Uterus (tissue), 4 donors: ENCODE results near the gene RMND5B. TPM values are rescaled to one million over a fixed set of nuclear protein-coding genes. Genes with fewer than 3 reads are reported as not detected.
A peak's percentile ranks its signal among the peaks of the same experiment; 100 is the strongest.

Experiments
- DNase-seq, 2 donors: peaks; one replicate each; pipeline ENCODE4 v3.0.0-alpha.2; 2019 to 2020
- H3K27ac ChIP-seq, 2 donors: fragments of 200-600 bp; sonication (generic); 1 replicate in 1 of 2; 2 replicates in 1 of 2; pipeline ENCODE4 v1.5.1; 2016 to 2018
- H3K27me3 ChIP-seq, 2 donors: fragments of 200-600 bp; sonication (generic); one replicate each; pipeline ENCODE4 v1.5.1; 2018 to 2019; ENCODE audit warnings: control low read depth in 1 of 2
- H3K36me3 ChIP-seq, 2 donors: fragments of 200-600 bp; sonication (generic); one replicate each; pipeline ENCODE4 v1.5.1; 2019; ENCODE audit warnings: control low read depth in 1 of 2
- H3K4me1 ChIP-seq, 2 donors: fragments of 200-600 bp; sonication (generic); one replicate each; pipeline ENCODE4 v1.5.1; 2018 to 2019; ENCODE audit warnings: control low read depth in 1 of 2
- H3K4me3 ChIP-seq, 2 donors: fragments of 200-600 bp; sonication (generic); 1 replicate in 1 of 2; 2 replicates in 1 of 2; pipeline ENCODE4 v1.5.1; 2018 to 2019; ENCODE audit warnings: mild to moderate bottlenecking in 1 of 2
- H3K9me3 ChIP-seq, 2 donors: fragments of 200-600 bp; sonication (generic); one replicate each; pipeline ENCODE4 v1.5.1; 2019; ENCODE audit warnings: control low read depth in 1 of 2
- CTCF ChIP-seq, 4 experiments: fragments of 200-600 bp in 2 of 4; fragments of 450-650 bp in 2 of 4; sonication (generic) in 2 of 4; IDR thresholded peaks; one replicate each; pipeline ENCODE4 v1.5.1; 2016 to 2019; ENCODE audit warnings: antibody characterized with exemption in 4 of 4, mild to moderate bottlenecking in 2 of 4, moderate library complexity in 1 of 4
- POLR2A ChIP-seq, 2 donors: fragments of 450-650 bp; IDR thresholded peaks; one replicate each; pipeline ENCODE4 v1.6.1; 2016; ENCODE audit warnings: antibody characterized with exemption in 2 of 2, mild to moderate bottlenecking in 1 of 2, moderate library complexity in 1 of 2
- intact Hi-C: fragments of 100-400 bp; cut with DNase I; formaldehyde crosslinking; loops from one replicate; pipeline ENCODE4 v1.15.1; 2023; ENCODE audit warnings: low total_unique reads
- total RNA-seq, 4 donors: library from RNA; depleted of rRNA in 3 of 4; stranded (reverse); fragments of >200 nt in 3 of 4; gene quantifications; one replicate each; pipeline versions ENCODE4 v1.1.0 to v1.2.4, GENCODE V29; 2014 to 2023
- donor health status: DM: yes; HTN: yes; CAD: no.

RMND5B gene
- total RNA-seq, 4 donors from 2014 or later: 29.7 to 52.3 (median 39.9) TPM

- Histone ChIP-seq H3K4me3 (peak overlapping the region; percentile 55 to 79), H3K27me3 (no peaks in the 10 kb centered on the region), H3K27ac (peak overlapping the region; percentile 74 to 96), H3K9me3 (no peaks in the 10 kb centered on the region), H3K36me3 (no peaks in the 10 kb centered on the region), H3K4me1 (peaks cover 0 to 8% of the 10 kb centered on the region in 2 donors)
- TF ChIP-seq CTCF (IDR thresholded peaks at IDR 0.05): no peak
- TF ChIP-seq POLR2A (IDR thresholded peaks at IDR 0.05): no peak
- intact Hi-C loops: no loop called here
- no peak for DNase-seq
Measured at GRCh38 chr5:178131446-178131996, 707 bp downstream of the RMND5B start.

- DNase-seq: no peak
- Histone ChIP-seq H3K4me3 (no peak overlapping the region), H3K36me3 (no peaks in the 10 kb centered on the region), H3K27me3 (no peaks in the 10 kb centered on the region), H3K4me1 (peaks cover 0 to 4% of the 10 kb centered on the region in 2 donors), H3K27ac (no peak overlapping the region), H3K9me3 (no peaks in the 10 kb centered on the region)
- TF ChIP-seq CTCF (IDR thresholded peaks at IDR 0.05) (no peak), POLR2A (IDR thresholded peaks at IDR 0.05) (no peak)
- intact Hi-C loops: no loop called here
Measured at GRCh38 chr5:178136990-178137389, 6.2 kb downstream of the RMND5B start.

GRCh38 chr5:178137991-178138390 is 7.2 kb downstream of the RMND5B start:
- Histone ChIP-seq H3K9me3 (no peaks in the 10 kb centered on the region), H3K4me3 (no peak overlapping the region), H3K27ac (no peak overlapping the region), H3K27me3 (no peaks in the 10 kb centered on the region), H3K4me1 (no peaks in the 10 kb centered on the region), H3K36me3 (no peaks in the 10 kb centered on the region)
- no peak for DNase-seq
- intact Hi-C loops: no loop called here
- no peak for TF ChIP-seq CTCF (IDR thresholded peaks at IDR 0.05)
- TF ChIP-seq POLR2A (IDR thresholded peaks at IDR 0.05): no peak

GRCh38 chr5:178141550-178141949 is 10.7 kb downstream of the RMND5B start:
- H3K4me3 ChIP-seq: no peak overlapping the region
- H3K36me3 ChIP-seq: no peaks in the 10 kb centered on the region
- no peaks in the 10 kb centered on the region for H3K4me1 ChIP-seq
- no peaks in the 10 kb centered on the region for H3K9me3 ChIP-seq
- no peak overlapping the region for H3K27ac ChIP-seq
- DNase-seq: no peak
- H3K27me3 ChIP-seq: no peaks in the 10 kb centered on the region
- TF ChIP-seq CTCF (IDR thresholded peaks at IDR 0.05): no peak
- no peak for TF ChIP-seq POLR2A (IDR thresholded peaks at IDR 0.05)
- intact Hi-C loops: no loop called here

- intact Hi-C loops: no loop called here
Measured at GRCh38 chr5:178142642-178143041, 11.8 kb downstream of the RMND5B start.

More at GRCh38 chr5:178142642-178143041, 11.8 kb downstream of the RMND5B start:
- Histone ChIP-seq H3K9me3 (no peaks in the 10 kb centered on the region), H3K4me1 (no peaks in the 10 kb centered on the region), H3K4me3 (no peak overlapping the region), H3K36me3 (no peaks in the 10 kb centered on the region), H3K27ac (no peak overlapping the region), H3K27me3 (no peaks in the 10 kb centered on the region)
- DNase-seq: no peak
- TF ChIP-seq CTCF (IDR thresholded peaks at IDR 0.05) (no peak), POLR2A (IDR thresholded peaks at IDR 0.05) (no peak)
